Tibial artery (tissue), 4 donors: ENCODE data around the gene FAM124B.
A peak's percentile ranks its signal among the peaks of the same experiment; 100 is the strongest.

Experiments
- DNase-seq, 2 donors: peaks; one replicate each; pipeline ENCODE4 v3.0.0-alpha.2; 2019
- H3K27ac ChIP-seq, 2 donors: fragments of 200-600 bp; sonication (generic) in 1 of 2; 1 replicate in 1 of 2; 2 replicates in 1 of 2; pipeline ENCODE4 v1.5.1; 2018 to 2019; ENCODE audit warnings: mild to moderate bottlenecking in 1 of 2
- H3K27me3 ChIP-seq, 2 donors: fragments of 200-600 bp; sonication (generic) in 1 of 2; one replicate each; pipeline versions ENCODE4 v1.5.1 to v1.6.0; 2016 to 2019
- H3K36me3 ChIP-seq, 3 donors: fragments of 200-600 bp; sonication (generic) in 2 of 3; one replicate each; pipeline ENCODE4 v1.5.1; 2016 to 2019; ENCODE audit warnings: mild to moderate bottlenecking in 2 of 3
- H3K4me1 ChIP-seq, 4 donors: fragments of 200-600 bp; sonication (generic) in 2 of 4; 1 replicate in 3 of 4; 2 replicates in 1 of 4; pipeline ENCODE4 v1.5.1; 2016 to 2019
- H3K4me3 ChIP-seq, 2 donors: fragments of 200-600 bp; sonication (generic) in 1 of 2; 1 replicate in 1 of 2; 2 replicates in 1 of 2; pipeline ENCODE4 v1.5.1; 2018 to 2019; ENCODE audit warnings: mild to moderate bottlenecking in 2 of 2
- H3K9me3 ChIP-seq, 3 donors: fragments of 200-600 bp; sonication (generic) in 1 of 3; one replicate each; pipeline ENCODE4 v1.5.1; 2016 to 2019
- CTCF ChIP-seq, 2 experiments: fragments of 200-600 bp in 1 of 2; fragments of 450-650 bp in 1 of 2; IDR thresholded peaks; one replicate each; pipeline ENCODE4 v1.5.1; 2017 to 2019; ENCODE audit warnings: antibody characterized with exemption in 2 of 2, mild to moderate bottlenecking in 1 of 2, moderate library complexity in 1 of 2
- intact Hi-C: fragments of 100-400 bp; cut with DNase I; formaldehyde crosslinking; loops from one replicate; pipeline ENCODE4 v1.15.0; 2023; ENCODE audit warnings: low total_unique reads

FAM124B gene

GRCh38 chr2:224401641-224402342 lies at the start of gene FAM124B:
Gene FAM124B (minus strand): TSS chr2:224402107. CDS start chr2:224401768, 339 bp downstream.
- intact Hi-C loops: no loop called here
- Histone ChIP-seq H3K27me3 (no peaks in the 10 kb centered on the region), H3K4me1 (no peaks in the 10 kb centered on the region), H3K9me3 (no peaks in the 10 kb centered on the region), H3K4me3 (peak within 1 kb of the TSS; percentile 26 to 38), H3K27ac (no peak within 1 kb of the TSS), H3K36me3 (no peaks in the 10 kb centered on the region)
- TF ChIP-seq CTCF (IDR thresholded peaks at IDR 0.05): no peak
- peak; percentile 71 to 75 for DNase-seq

GRCh38 chr2:224449212-224450147 lies 47.6 kb upstream of the FAM124B start:
- H3K27ac ChIP-seq: no peak overlapping the region
- H3K9me3 ChIP-seq: no peaks in the 10 kb centered on the region
- intact Hi-C loops: no loop called here
- H3K36me3 ChIP-seq: no peaks in the 10 kb centered on the region
- no peaks in the 10 kb centered on the region for H3K4me1 ChIP-seq
- peak in 1 of 2 experiments; percentile 30 for TF ChIP-seq CTCF (IDR thresholded peaks at IDR 0.05)
- H3K4me3 ChIP-seq: no peak overlapping the region
- no peaks in the 10 kb centered on the region for H3K27me3 ChIP-seq
- DNase-seq: no peak

- Histone ChIP-seq H3K36me3 (no peaks in the 10 kb centered on the region), H3K27ac (no peak overlapping the region), H3K4me1 (no peaks in the 10 kb centered on the region), H3K9me3 (no peaks in the 10 kb centered on the region), H3K27me3 (peaks cover 0 to 10% of the 10 kb centered on the region in 2 donors), H3K4me3 (no peak overlapping the region)
- no peak for DNase-seq
- intact Hi-C loops: no loop called here
- no peak for TF ChIP-seq CTCF (IDR thresholded peaks at IDR 0.05)
Observed at GRCh38 chr2:224448236-224448635, 46.3 kb upstream of the FAM124B start.

GRCh38 chr2:224444783-224445182 lies 42.9 kb upstream of the FAM124B start:
- H3K4me3 ChIP-seq: no peak overlapping the region
- peaks cover 0 to 23% of the 10 kb centered on the region in 2 donors for H3K27me3 ChIP-seq
- H3K27ac ChIP-seq: no peak overlapping the region
- no peak for TF ChIP-seq CTCF (IDR thresholded peaks at IDR 0.05)
- peaks cover 0 to 11% (median 10%) of the 10 kb centered on the region in 4 donors for H3K4me1 ChIP-seq
- no peaks in the 10 kb centered on the region for H3K9me3 ChIP-seq
- H3K36me3 ChIP-seq: no peaks in the 10 kb centered on the region
- DNase-seq: no peak
- intact Hi-C loops: no loop called here

GRCh38 chr2:224444021-224444420 lies 42.1 kb upstream of the FAM124B start:
- no peak for DNase-seq
- intact Hi-C loops: no loop called here

More at GRCh38 chr2:224444021-224444420, 42.1 kb upstream of the FAM124B start:
- H3K9me3 ChIP-seq: no peaks in the 10 kb centered on the region
- H3K4me3 ChIP-seq: no peak overlapping the region
- H3K4me1 ChIP-seq: peaks cover 0 to 11% (median 10%) of the 10 kb centered on the region in 4 donors
- no peak overlapping the region for H3K27ac ChIP-seq
- H3K27me3 ChIP-seq: peaks cover 0 to 23% of the 10 kb centered on the region in 2 donors
- no peaks in the 10 kb centered on the region for H3K36me3 ChIP-seq
- no peak for TF ChIP-seq CTCF (IDR thresholded peaks at IDR 0.05)
